H1 (cell line): ENCODE data around the gene C1RL.

Experiments used
- ATF3 ChIP-seq: IDR thresholded peaks from 2 replicates; pipeline ENCODE4 v1.6.1; 2011; ENCODE audit warnings: low read depth, mild to moderate bottlenecking, low read length; ENCODE audit not compliant: insufficient read depth
- CEBPB ChIP-seq: IDR thresholded peaks from 2 replicates; pipeline ENCODE4 v1.6.1; 2012; ENCODE audit warnings: low read depth, low read length
- CREB1 ChIP-seq: IDR thresholded peaks from 2 replicates; pipeline ENCODE4 v1.6.1; 2012; ENCODE audit warnings: inconsistent platforms
- CTCF ChIP-seq, 3 experiments: IDR thresholded peaks; 1 replicate in 2 of 3; 2 replicates in 1 of 3; pipeline versions ENCODE4 v1.5.1 to v1.6.1; 2011; ENCODE audit warnings: low read length in 3 of 3, mild to moderate bottlenecking in 3 of 3, inconsistent platforms in 2 of 3, low read depth in 1 of 3, moderate library complexity in 1 of 3; ENCODE audit not compliant: insufficient read depth in 1 of 3; ENCODE audit errors: control extremely low read depth in 1 of 3
- E2F6 ChIP-seq: IDR thresholded peaks from 2 replicates; pipeline ENCODE4 v1.6.1; 2012; ENCODE audit warnings: inconsistent platforms
- EZH2 ChIP-seq: fragments of 200-600 bp; sonication (generic); IDR thresholded peaks from 2 replicates; pipeline ENCODE4 v1.7.1; 2012; ENCODE audit warnings: low read depth, mild to moderate bottlenecking, moderate library complexity, low read length, inconsistent platforms; ENCODE audit not compliant: severe bottlenecking
- KDM4A ChIP-seq: IDR thresholded peaks from one replicate; pipeline ENCODE4 v1.7.1; 2012; ENCODE audit warnings: low read depth, mild to moderate bottlenecking, moderate library complexity, low read length, inconsistent platforms; ENCODE audit not compliant: severe bottlenecking
- MAX ChIP-seq: IDR thresholded peaks from 2 replicates; pipeline ENCODE4 v1.6.1; 2012; ENCODE audit warnings: inconsistent platforms
- POLR2A ChIP-seq, 2 experiments: IDR thresholded peaks; 1 replicate in 1 of 2; 2 replicates in 1 of 2; pipeline ENCODE4 v1.6.1; 2011; ENCODE audit warnings: low read depth in 2 of 2, low read length in 2 of 2, mild to moderate bottlenecking in 2 of 2; ENCODE audit errors: control extremely low read depth in 1 of 2
- POLR2AphosphoS5 ChIP-seq: IDR thresholded peaks from 2 replicates; pipeline ENCODE4 v1.6.1; 2011; ENCODE audit warnings: low read depth, low read length
- RAD21 ChIP-seq, 2 experiments: IDR thresholded peaks in 1 of 2; conservative IDR thresholded peaks in 1 of 2; 2 replicates each; pipeline ENCODE4 v1.6.1; 2011; ENCODE audit warnings: low read depth in 2 of 2, low read length in 2 of 2, improper control_type of control experiment in 1 of 2, inconsistent platforms in 1 of 2, mild to moderate bottlenecking in 1 of 2, moderate library complexity in 1 of 2
- USF2 ChIP-seq: IDR thresholded peaks from 2 replicates; pipeline ENCODE4 v1.6.1; 2011; ENCODE audit warnings: low read length, improper control_type of control experiment
- YY1 ChIP-seq: IDR thresholded peaks from 2 replicates; pipeline ENCODE4 v1.6.1; 2011; ENCODE audit warnings: low read depth, mild to moderate bottlenecking, low read length

- TF ChIP-seq KDM4A (no peak), CEBPB (no peak), POLR2A (IDR thresholded peaks at IDR 0.05; ENCODE audit: control extremely low read depth in 1 of 2, low read depth in 2 of 2, low read length in 2 of 2) (no peak), MAX (no peak), ATF3 (no peak), CTCF (IDR thresholded peaks at IDR 0.05; ENCODE audit: control extremely low read depth in 1 of 3, insufficient read depth in 1 of 3, low read depth in 1 of 3, low read length in 3 of 3) (no peak), POLR2AphosphoS5 (no peak), EZH2 (no peak), CREB1 (no peak), YY1 (no peak), E2F6 (no peak), USF2 (no peak), RAD21 (IDR thresholded peaks at IDR 0.05 in 1 of 2, conservative IDR thresholded peaks at IDR 0.05 in 1 of 2; ENCODE audit: low read depth in 2 of 2, low read length in 2 of 2) (no peak)
Observed at GRCh38 chr12:7146906-7147305, 37.9 kb upstream of the C1RL start.
